SK-N-SH treated with all-trans-retinoic acid at 6 μM for 48 hours (cell line): ENCODE data around the gene CDH4.

ENCODE experiments used
- ATAC-seq: fragments of 200-7000 bp; cut with Tn5 transposase; 3 replicates; pipeline ENCODE4 v1.9.1; 2020; ENCODE audit warnings: mild to moderate bottlenecking, moderate library complexity
- ARNTL ChIP-seq: fragments of 450-650 bp; formaldehyde crosslinking; IDR thresholded peaks from 2 replicates; pipeline ENCODE4 v1.5.0; 2020; ENCODE audit warnings: low read depth, mild to moderate bottlenecking, moderate library complexity, borderline replicate concordance
- CREB5 ChIP-seq: fragments of 250-450 bp; sonication (Bioruptor Pico); IDR thresholded peaks from 2 replicates; pipeline ENCODE4 v1.5.1; 2020; ENCODE audit warnings: low read depth, mild to moderate bottlenecking, moderate library complexity
- CSDC2 ChIP-seq: fragments of 250-450 bp; sonication (Bioruptor Pico); IDR thresholded peaks from 2 replicates; pipeline ENCODE4 v1.5.0; 2020; ENCODE audit warnings: mild to moderate bottlenecking, moderate library complexity
- ESRRG ChIP-seq: fragments of 250-450 bp; sonication (Bioruptor Pico); IDR thresholded peaks from 2 replicates; pipeline ENCODE4 v1.6.1; 2021; ENCODE audit warnings: mild to moderate bottlenecking
- ISL1 ChIP-seq: fragments of 250-450 bp; sonication (Bioruptor Pico); IDR thresholded peaks from 2 replicates; pipeline ENCODE4 v2.1.2; 2022; ENCODE audit warnings: mild to moderate bottlenecking, moderate library complexity
- OSR1 ChIP-seq: fragments of 250-450 bp; sonication (Bioruptor Pico); IDR thresholded peaks from 2 replicates; pipeline ENCODE4 v1.8.0; 2022; ENCODE audit warnings: moderate library complexity, mild to moderate bottlenecking, inconsistent platforms
- PATZ1 ChIP-seq: fragments of 250-450 bp; sonication (Bioruptor Pico); IDR thresholded peaks from 2 replicates; pipeline ENCODE4 v1.8.0; 2020; ENCODE audit warnings: mild to moderate bottlenecking, moderate library complexity, borderline replicate concordance
- POU6F1 ChIP-seq: fragments of 250-450 bp; sonication (Bioruptor Pico); IDR thresholded peaks from 2 replicates; pipeline ENCODE4 v1.8.0; 2021; ENCODE audit warnings: low read depth, mild to moderate bottlenecking, moderate library complexity, borderline replicate concordance
- PPARA ChIP-seq: fragments of 250-450 bp; sonication (Bioruptor Pico); IDR thresholded peaks from 2 replicates; pipeline ENCODE4 v1.5.0; 2020; ENCODE audit warnings: mild to moderate bottlenecking, borderline replicate concordance
- RARB ChIP-seq: fragments of 250-450 bp; sonication (Bioruptor Pico); IDR thresholded peaks from 2 replicates; pipeline ENCODE4 v1.8.0; 2021; ENCODE audit warnings: mild to moderate bottlenecking, moderate library complexity
- SNAI2 ChIP-seq: fragments of 250-450 bp; sonication (Bioruptor Pico); IDR thresholded peaks from 2 replicates; pipeline ENCODE4 v1.5.0; 2020; ENCODE audit warnings: mild to moderate bottlenecking, moderate library complexity
- TCF4 ChIP-seq: fragments of 250-450 bp; sonication (Bioruptor Pico); IDR thresholded peaks from 2 replicates; pipeline ENCODE4 v1.8.0; 2021; ENCODE audit warnings: mild to moderate bottlenecking, moderate library complexity, borderline replicate concordance
- TSHZ2 ChIP-seq: fragments of 250-450 bp; sonication (Bioruptor Pico); IDR thresholded peaks from 2 replicates; pipeline ENCODE4 v1.5.0; 2020; ENCODE audit warnings: mild to moderate bottlenecking, moderate library complexity
- ZNF565 ChIP-seq: fragments of 450-650 bp; formaldehyde crosslinking; conservative IDR thresholded peaks from 2 replicates; pipeline ENCODE4 v1.5.0; 2020; ENCODE audit warnings: low read depth, mild to moderate bottlenecking, moderate library complexity
- ZNF8 ChIP-seq: fragments of 450-650 bp; formaldehyde crosslinking; IDR thresholded peaks from 2 replicates; pipeline ENCODE4 v1.5.0; 2020; ENCODE audit warnings: mild to moderate bottlenecking, moderate library complexity

Gene CDH4

GRCh38 chr20:61861858-61862257 lies 609.8 kb downstream of the CDH4 start:
- no peak for TF ChIP-seq ZNF8 (CRISPR knock-in tag)
- no peak for TF ChIP-seq PATZ1 (CRISPR knock-in tag)
- TF ChIP-seq ZNF565 (CRISPR knock-in tag) = no peak
- no peak for TF ChIP-seq ISL1 (CRISPR knock-in tag)
- no peak for TF ChIP-seq PPARA (CRISPR knock-in tag)
- TF ChIP-seq ARNTL (CRISPR knock-in tag) = no peak
- ATAC-seq = no peak

- TF ChIP-seq ZNF8 (CRISPR knock-in tag) (no peak), SNAI2 (no peak), OSR1 (no peak), TCF4 (CRISPR knock-in tag) (no peak)
- ATAC-seq = no peak
Observed at GRCh38 chr20:61862881-61863280, 610.8 kb downstream of the CDH4 start.

- ATAC-seq = no peak
- TF ChIP-seq POU6F1 (CRISPR knock-in tag) (no peak), TSHZ2 (CRISPR knock-in tag) (no peak), CREB5 (CRISPR knock-in tag) (no peak), SNAI2 (no peak), CSDC2 (CRISPR knock-in tag) (no peak)
Observed at GRCh38 chr20:61864481-61864880, 612.4 kb downstream of the CDH4 start.

- no peak for ATAC-seq
- TF ChIP-seq RARB (CRISPR knock-in tag) = no peak
- no peak for TF ChIP-seq POU6F1 (CRISPR knock-in tag)
- TF ChIP-seq ISL1 (CRISPR knock-in tag) = no peak
- no peak for TF ChIP-seq PATZ1 (CRISPR knock-in tag)
- no peak for TF ChIP-seq CSDC2 (CRISPR knock-in tag)
- TF ChIP-seq ESRRG (CRISPR knock-in tag) = no peak
- TF ChIP-seq, all 23 proteins: peak for 0
Observed at GRCh38 chr20:61865353-61865752, 613.3 kb downstream of the CDH4 start.
